DMS 273 treated with DMSO at 0.1 percent for 48 hours (cell line): ENCODE data around the gene MAMDC2.

ENCODE experiments used
- DNase-seq: peaks from one replicate; lab custom pipeline; 2025; lab: John Stamatoyannopoulos, UW

Gene MAMDC2

GRCh38 chr9:70135176-70135575 lies 91.5 kb downstream of the MAMDC2 start:
- DNase-seq, result no peak

- DNase-seq, result no peak
Measured at GRCh38 chr9:70136632-70137031, 93.0 kb downstream of the MAMDC2 start.

- DNase-seq, result no peak
Measured at GRCh38 chr9:70137577-70137976, 93.9 kb downstream of the MAMDC2 start.

- no peak for DNase-seq
Measured at GRCh38 chr9:70142101-70142500, 98.5 kb downstream of the MAMDC2 start.

- no peak for DNase-seq
Measured at GRCh38 chr9:70143394-70144130, 99.9 kb downstream of the MAMDC2 start.

- DNase-seq, result no peak
Measured at GRCh38 chr9:70144131-70144503, 100.5 kb downstream of the MAMDC2 start.

- DNase-seq, result no peak
Measured at GRCh38 chr9:70145981-70146380, 102.3 kb downstream of the MAMDC2 start.

- DNase-seq, result no peak
Measured at GRCh38 chr9:70147196-70147595, 103.5 kb downstream of the MAMDC2 start.

GRCh38 chr9:70147651-70148050 lies 104.0 kb downstream of the MAMDC2 start:
- DNase-seq, result no peak

GRCh38 chr9:70152350-70152749 lies 108.7 kb downstream of the MAMDC2 start:
- DNase-seq, result no peak

- DNase-seq, result no peak
Measured at GRCh38 chr9:70156729-70157128, 113.1 kb downstream of the MAMDC2 start.

GRCh38 chr9:70159630-70160029 lies 116.0 kb downstream of the MAMDC2 start:
- no peak for DNase-seq

GRCh38 chr9:70160686-70161600 lies 117.3 kb downstream of the MAMDC2 start:
- no peak for DNase-seq

- DNase-seq, result no peak
Measured at GRCh38 chr9:70165006-70165602, 121.5 kb downstream of the MAMDC2 start.

- no peak for DNase-seq
Measured at GRCh38 chr9:70168521-70168920, 124.9 kb downstream of the MAMDC2 start.

- DNase-seq, result no peak
Measured at GRCh38 chr9:70169222-70169621, 125.6 kb downstream of the MAMDC2 start.

- DNase-seq, result no peak
Measured at GRCh38 chr9:70170151-70170790, 126.6 kb downstream of the MAMDC2 start.

- no peak for DNase-seq
Measured at GRCh38 chr9:70172532-70172931, 128.9 kb downstream of the MAMDC2 start.

GRCh38 chr9:70177121-70177520 lies 133.5 kb downstream of the MAMDC2 start:
- DNase-seq, result no peak

- no peak for DNase-seq
Measured at GRCh38 chr9:70192707-70193106, 149.1 kb downstream of the MAMDC2 start.

GRCh38 chr9:70195456-70195855 lies 151.8 kb downstream of the MAMDC2 start:
- no peak for DNase-seq
